HG03378 (cell line): ENCODE measurements around the gene C1QTNF1.

ENCODE experiments used
- ATAC-seq: cut with Tn5 transposase; IDR thresholded peaks from one replicate; pipeline ENCODE4 v1.9.1; 2021; ENCODE audit warnings: mild to moderate bottlenecking, moderate library complexity; ENCODE audit not compliant: unreplicated experiment

C1QTNF1 gene

GRCh38 chr17:78992542-78993212, 31.3 kb upstream of the C1QTNF1 start:
- ATAC-seq: no peak

- no peak for ATAC-seq
Measured at GRCh38 chr17:78993241-78993956, 30.6 kb upstream of the C1QTNF1 start.

DNA sequence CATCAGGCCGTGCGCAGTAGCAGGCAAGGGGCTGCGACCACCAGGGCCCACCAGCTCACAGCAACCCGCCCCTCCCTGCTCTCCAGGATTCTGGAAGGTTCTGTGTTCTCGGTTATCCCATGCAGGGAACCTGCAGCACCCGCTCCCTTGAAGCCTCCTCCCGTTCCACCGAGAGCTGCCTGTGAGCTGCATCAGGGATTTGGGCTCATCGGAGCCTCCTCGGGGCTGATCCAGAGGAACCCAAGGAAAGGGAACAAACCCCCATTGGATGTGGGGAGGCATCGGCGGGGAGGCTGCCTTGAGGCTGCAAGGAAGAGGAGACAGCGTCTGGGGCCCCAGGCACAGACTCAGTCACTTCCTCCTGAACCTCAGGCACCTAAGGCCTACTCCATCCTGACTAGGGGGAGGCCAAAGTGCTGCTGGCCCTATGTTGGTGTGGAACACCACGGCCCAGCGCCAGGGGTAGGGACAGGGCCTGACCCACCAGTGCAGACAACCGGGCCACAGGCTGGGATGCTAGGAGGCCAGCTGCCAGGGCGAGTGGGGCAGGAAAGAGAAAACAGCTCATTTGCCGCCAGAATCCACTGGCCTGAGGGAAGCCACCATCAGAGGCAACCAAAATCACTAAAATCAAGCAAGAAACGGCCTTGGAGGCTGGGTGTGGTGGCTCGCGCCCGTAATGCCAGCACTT, 29.8 kb upstream of the C1QTNF1 start:
- ATAC-seq: no peak

DNA sequence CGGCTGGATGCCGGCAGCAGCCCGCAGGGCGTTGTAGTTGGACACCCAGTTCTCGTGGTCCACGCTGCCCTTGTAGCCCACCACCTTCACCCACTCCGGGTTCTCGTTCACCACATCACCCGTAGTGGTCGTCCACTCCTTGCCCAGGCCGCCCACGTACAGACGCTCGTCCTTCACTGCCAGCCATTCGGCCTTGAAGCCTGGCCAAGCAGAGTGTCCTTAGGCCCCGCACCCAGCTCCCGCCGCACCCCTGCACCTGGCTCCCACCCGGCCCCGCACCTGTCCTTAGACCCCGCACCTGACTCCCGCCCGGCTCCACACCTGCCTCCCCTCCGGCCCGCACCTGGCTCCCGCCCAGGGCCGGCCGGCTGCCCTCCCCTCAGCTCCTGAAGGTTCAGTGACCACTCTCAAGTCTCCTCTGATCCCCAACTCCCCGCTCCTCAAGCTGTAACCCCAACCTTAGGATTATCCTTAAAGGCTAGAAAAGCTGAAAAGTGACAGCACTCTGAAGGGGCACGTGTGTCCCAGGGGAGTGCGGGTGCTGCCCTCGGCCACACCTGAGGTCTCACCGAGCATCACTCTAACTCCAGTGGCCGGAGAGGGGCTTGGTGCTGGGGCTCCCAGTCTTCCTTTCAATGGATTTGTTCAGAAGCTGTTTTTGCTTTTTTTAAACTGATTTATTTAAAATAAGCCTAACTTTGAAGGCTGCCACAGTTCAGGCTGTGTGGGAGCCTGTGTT, 28.8 kb upstream of the C1QTNF1 start:
- no peak for ATAC-seq

GRCh38 chr17:78995761-78996451, 28.1 kb upstream of the C1QTNF1 start:
- no peak for ATAC-seq

GRCh38 chr17:78996781-78997201, 27.2 kb upstream of the C1QTNF1 start:
- no peak for ATAC-seq

GRCh38 chr17:78997231-78997741, 26.7 kb upstream of the C1QTNF1 start:
- ATAC-seq: no peak

DNA sequence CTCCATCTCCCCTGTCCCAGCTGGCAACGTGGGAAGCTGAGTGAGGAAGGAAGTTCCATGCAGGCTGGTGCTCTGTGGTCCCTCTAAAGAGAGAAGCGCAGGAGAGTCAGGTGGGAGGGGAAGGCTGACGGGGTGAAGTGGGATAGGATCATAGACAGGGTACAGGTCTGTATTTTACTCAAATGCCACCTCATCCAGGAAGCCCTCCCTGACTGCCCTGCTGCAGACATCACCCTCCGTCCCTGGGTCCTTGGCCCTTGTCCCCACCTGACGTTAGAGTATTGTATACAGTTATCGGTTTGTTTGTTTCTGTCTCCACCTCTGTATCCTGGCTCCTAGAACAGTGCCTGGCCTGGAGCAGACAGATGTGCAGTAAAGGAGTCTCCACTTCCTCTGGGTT, 26.1 kb upstream of the C1QTNF1 start:
- ATAC-seq: no peak

GRCh38 chr17:78998311-78999055, 25.5 kb upstream of the C1QTNF1 start:
- ATAC-seq: no peak

DNA sequence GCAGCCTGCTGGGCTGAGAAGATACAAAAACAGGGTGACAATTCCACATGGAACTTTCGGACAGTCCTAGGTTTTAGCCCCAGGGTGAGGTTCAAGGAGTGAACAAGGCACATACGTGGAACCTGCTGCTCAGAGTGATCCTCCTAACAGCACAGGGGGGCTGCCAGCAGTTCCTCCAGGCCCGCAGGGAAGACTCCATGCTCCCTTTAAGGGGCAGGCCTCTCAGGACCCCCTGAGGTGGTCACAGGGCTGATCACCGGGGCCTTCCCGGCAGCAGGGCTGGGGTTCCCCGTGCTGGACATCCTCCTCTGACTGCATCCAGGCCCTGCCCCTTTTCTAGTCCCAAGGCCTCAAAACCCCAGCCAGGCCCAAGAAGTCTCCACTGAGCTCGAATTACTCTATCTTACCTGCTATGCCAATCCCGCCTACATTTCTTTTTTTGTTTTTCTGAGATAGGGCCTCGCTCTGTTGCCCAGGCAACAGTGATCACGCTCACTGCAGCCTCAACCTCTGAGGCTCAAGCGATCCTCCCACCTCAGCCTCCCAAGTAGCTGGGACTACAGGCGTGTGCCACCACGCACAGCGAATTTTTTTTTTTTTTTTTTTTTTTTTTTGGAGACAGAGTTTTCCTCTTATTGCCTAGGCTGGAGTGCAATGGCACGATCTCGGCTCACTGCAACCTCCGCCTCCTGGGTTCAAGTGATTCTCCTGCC, 24.8 kb upstream of the C1QTNF1 start:
- no peak for ATAC-seq

- ATAC-seq: no peak
Measured at GRCh38 chr17:78999947-79000395, 24.0 kb upstream of the C1QTNF1 start.

DNA sequence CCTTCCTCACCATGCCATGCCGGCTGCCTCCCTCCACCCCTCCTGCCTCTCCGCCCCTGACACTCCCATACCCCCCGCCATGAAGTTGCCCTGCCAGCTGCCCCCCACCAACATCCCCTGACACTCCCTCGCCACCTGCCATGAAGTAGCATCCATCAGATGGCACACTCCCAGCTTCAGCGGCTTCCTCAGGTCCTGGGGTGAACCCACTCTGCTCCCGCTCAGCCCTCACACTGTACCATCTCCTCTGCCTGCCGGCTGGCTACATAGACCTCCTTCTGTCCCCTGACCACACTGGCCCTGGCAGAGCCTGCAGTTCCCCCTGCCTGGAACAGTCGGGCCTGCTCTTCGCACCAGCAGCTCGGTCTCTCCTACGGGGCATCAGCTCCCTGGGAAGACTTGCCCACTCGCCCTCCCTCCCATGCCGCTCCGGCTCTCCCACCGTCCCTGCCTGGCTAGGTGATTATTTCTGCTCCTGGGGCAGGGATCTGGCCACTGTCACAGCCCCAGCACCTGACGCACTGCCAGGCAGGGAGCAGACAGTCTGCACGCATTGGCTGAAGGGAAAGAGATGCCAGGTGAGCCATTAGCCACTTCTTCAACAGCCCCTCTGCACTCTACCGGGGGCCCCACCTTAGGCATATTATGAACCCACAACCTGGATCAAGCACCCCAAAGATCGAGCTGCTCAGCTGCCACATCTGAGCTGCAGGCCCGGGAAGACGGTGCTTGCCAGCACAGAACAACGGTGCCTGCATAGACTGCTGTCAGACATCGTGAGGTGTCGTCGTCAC, 23.4 kb upstream of the C1QTNF1 start:
- no peak for ATAC-seq

- ATAC-seq: no peak
Measured at GRCh38 chr17:79001190-79002020, 22.6 kb upstream of the C1QTNF1 start.

DNA sequence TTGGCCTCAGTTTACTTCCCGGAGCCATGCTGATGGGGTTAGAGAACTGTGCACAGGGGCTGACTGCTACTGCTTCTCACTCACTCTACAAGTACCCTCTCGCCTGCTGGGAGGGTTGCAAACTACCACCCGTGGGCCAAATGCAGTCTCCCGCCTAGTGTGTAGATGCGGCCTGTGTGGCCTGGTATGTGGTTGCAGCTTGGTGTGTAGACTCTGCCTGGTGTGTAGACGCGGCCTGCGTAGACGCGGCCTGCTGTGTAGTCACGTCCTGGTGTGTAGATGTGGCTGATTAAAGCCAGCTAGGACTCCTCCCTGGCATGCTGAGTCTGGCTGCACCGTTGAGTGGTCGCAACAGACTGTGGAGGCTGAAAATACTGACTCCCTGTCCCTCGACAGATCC, 21.7 kb upstream of the C1QTNF1 start:
- no peak for ATAC-seq

DNA sequence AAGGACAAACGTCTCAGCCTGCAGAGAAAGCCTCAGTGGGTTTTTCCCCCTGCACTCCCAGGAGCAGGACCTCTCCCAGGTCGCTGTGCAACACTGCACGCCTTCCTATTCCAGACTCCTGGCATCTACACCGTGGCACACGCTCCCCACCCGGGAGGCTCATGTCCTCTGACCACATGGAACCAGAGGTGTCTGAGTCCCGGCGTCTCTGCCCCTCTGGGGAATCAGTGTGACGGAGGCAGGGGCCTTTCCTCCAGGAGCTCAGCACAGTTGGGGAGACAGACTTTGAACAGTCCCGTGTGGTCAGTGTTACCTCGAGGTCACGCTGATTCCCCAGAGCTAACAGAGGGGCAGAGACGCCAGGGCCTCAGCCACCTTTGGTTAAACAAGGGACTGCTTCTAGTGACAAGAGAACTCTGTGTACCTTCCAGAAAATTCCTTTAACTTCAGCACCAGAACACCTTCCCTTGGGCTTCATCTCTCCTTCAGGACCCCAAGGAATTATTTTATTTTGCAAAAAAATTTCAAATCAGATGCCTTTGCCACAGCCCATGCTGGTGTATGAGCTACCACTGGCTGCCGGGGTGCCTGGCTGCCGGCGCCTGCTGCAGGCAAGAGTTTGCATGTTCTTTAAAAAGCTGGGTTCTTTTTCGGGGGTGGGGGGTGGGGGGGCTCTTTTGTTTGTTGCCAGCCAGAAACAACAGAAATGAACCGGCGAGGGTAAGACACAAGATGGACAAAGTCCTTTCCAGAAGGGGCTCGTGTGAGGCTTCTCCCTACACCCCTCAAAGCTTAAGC, 21.0 kb upstream of the C1QTNF1 start:
- ATAC-seq: no peak

DNA sequence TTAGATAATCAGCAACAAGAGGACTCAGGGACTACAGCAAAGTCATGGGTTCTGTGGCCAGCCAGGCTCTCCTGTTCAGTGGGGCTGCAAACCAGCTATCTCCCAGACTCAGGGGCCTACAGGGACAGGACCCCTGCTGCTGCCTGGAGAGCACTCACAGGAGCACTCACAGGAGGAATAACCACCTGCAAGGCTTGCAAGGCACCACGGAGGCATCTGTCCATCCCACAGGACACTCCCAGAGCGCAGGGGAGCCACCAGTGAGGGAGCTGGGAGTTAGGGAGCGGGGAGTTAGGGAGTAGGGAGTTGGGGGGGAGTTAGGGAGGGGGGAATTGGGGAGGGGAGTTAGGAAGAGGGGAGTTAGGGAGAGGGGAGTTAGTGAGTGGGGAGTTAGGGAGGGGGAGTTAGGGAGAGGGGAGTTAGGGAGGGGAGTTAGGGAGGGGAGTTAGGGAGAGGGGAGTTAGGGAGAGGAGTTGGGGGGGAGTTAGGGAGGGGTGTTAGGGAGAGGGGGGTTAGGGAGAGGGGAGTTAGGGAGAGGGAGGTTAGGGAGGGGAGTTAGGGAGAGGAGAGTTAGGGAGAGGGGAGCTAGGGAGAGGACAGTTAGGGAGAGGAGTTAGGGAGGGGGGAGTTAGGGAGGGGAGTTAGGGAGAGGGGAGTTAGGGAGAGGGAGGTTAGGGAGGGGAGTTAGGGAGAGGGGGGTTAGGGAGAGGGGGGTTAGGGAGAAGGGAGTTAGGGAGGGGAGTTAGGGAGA, 20.1 kb upstream of the C1QTNF1 start:
- no peak for ATAC-seq
